Activated naive CD4-positive, alpha-beta T cell treated with anti-CD3 and anti-CD28 coated beads, Interleukin-2, amount 10 ng/mL, durations not matched to agents 7 days and 5 days (primary cell): Measurements from ENCODE around the gene PRKD2.

ENCODE experiments used
- CTCF ChIA-PET: fragments of 350-600 bp; sonication (Branson Sonifier 250); formaldehyde crosslinking; loops from one replicate; lab custom pipeline; 2021; ENCODE audit warnings: antibody characterized with exemption; lab: Charles Lee
- DNase-seq: peaks from one replicate; pipeline ENCODE4 v3.0.0-alpha.2; 2020
- H3K27ac Mint-ChIP-seq: one replicate; pipeline ENCODE4 v1.8.0; 2021; ENCODE audit warnings: mild to moderate bottlenecking, moderate library complexity, mixed read lengths
- H3K27me3 Mint-ChIP-seq: one replicate; pipeline ENCODE4 v1.8.0; 2021; ENCODE audit warnings: mild to moderate bottlenecking, mixed read lengths
- H3K36me3 Mint-ChIP-seq: one replicate; pipeline ENCODE4 v1.8.0; 2021; ENCODE audit warnings: mixed read lengths
- H3K4me1 Mint-ChIP-seq: one replicate; pipeline ENCODE4 v1.8.0; 2021; ENCODE audit warnings: mixed read lengths
- H3K4me3 Mint-ChIP-seq: one replicate; pipeline ENCODE4 v1.8.0; 2021; ENCODE audit warnings: mild to moderate bottlenecking, moderate library complexity, mixed read lengths
- H3K9me3 Mint-ChIP-seq: one replicate; pipeline ENCODE4 v1.8.0; 2021; ENCODE audit warnings: mixed read lengths

The PRKD2 gene

GRCh38 chr19:46725859-46726393 lies 9.0 kb upstream of the PRKD2 start:
- Mint-ChIP-seq H3K4me1 (peaks cover 26% of the 10 kb centered on the region), H3K27ac (no peak overlapping the region)

DNA sequence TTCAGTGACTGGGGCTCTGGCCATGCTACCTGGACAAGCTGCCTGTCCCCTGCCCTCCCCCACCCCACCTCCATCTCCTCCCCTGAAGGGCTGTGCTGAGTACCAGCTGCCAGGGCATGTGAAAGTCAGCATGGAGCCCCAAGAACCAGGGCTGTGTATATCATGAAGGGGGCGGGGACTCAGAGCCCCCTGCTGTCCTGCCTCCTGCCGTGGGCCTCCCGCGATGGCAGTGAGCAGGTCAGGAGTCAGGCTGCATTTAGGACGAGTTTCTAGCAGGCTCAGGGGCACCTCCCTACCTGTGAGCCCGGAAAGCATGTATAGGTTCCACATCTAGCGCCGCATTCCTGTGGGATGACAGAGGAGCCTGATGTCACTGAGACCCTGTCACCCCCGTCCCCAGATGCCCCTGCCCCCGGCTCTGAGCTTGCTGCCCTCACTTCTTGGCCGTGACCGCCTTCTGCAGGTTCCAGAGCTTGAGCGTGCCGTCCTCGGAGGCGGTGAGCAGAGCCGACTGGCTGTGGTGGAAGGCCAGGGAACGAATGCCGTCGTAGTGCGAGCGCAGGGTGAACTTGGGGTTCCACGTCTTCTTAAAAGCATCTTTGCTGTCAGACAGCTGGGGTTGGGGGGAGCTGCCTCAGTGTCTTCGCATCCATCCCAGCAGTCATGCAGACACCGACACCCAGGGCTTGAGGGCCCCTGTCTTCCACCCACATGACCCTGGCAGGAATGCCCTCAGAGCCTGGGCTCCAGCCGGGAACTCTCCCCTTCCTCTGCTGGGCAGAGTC lies 8.3 kb upstream of the PRKD2 start:
- Mint-ChIP-seq H3K4me1 (peaks cover 29% of the 10 kb centered on the region), H3K27me3 (no peaks in the 10 kb centered on the region), H3K9me3 (no peaks in the 10 kb centered on the region), H3K27ac (no peak overlapping the region), H3K4me3 (no peak overlapping the region), H3K36me3 (peaks cover 52% of the 10 kb centered on the region)
- DNase-seq = no peak
- CTCF ChIA-PET = interaction anchor here (1.0 kb wide), 1 partner anchor 63 kb away, joined by 3 read pairs; no protein-coding TSS in a partner anchor

More at GRCh38 chr19:46725859-46726393, 9.0 kb upstream of the PRKD2 start:
- Mint-ChIP-seq H3K27me3 (no peaks in the 10 kb centered on the region), H3K4me3 (no peak overlapping the region), H3K36me3 (peaks cover 54% of the 10 kb centered on the region), H3K9me3 (no peaks in the 10 kb centered on the region)
- DNase-seq = no peak
- CTCF ChIA-PET = interaction anchor here (5.9 kb wide), 1 partner anchor 21 kb away, joined by 73 read pairs; no protein-coding TSS in a partner anchor

GRCh38 chr19:46724468-46724867 lies 7.6 kb upstream of the PRKD2 start:
- Mint-ChIP-seq H3K4me1 (peaks cover 34% of the 10 kb centered on the region), H3K4me3 (no peak overlapping the region), H3K9me3 (no peaks in the 10 kb centered on the region), H3K27ac (peak overlapping the region; percentile 33), H3K27me3 (no peaks in the 10 kb centered on the region), H3K36me3 (peaks cover 55% of the 10 kb centered on the region)
- DNase-seq = no peak
- CTCF ChIA-PET = interaction anchor here (1.0 kb wide), 1 partner anchor 62 kb away, joined by 3 read pairs; no protein-coding TSS in a partner anchor

DNA sequence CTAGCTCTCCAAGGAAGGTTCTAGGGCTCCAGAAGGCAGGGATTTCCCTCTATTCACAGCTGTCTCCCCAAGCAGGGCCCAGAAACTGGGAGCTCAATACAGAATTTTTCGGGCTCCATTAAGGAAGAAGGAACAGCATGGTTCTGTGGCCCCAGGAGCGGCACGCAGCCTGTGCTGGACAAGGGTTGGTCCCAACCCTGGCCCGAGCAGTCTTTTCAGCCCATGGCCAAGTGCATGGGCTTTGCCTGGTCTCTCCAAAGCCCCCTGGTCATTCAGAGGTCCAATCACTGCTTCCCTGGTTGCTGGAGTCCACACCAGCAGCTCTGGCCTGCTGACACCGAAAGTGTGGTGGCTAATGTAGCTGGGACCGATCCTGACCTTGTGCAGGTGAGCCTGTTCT lies 6.6 kb upstream of the PRKD2 start:
- Mint-ChIP-seq H3K27me3 (no peaks in the 10 kb centered on the region), H3K4me3 (no peak overlapping the region), H3K4me1 (peaks cover 38% of the 10 kb centered on the region), H3K27ac (no peak overlapping the region), H3K9me3 (no peaks in the 10 kb centered on the region), H3K36me3 (peaks cover 54% of the 10 kb centered on the region)
- CTCF ChIA-PET = interaction anchor here (0.6 kb wide), 1 partner anchor 86 kb away, joined by 4 read pairs; no protein-coding TSS in a partner anchor
- DNase-seq = no peak

GRCh38 chr19:46723023-46723461 lies 6.1 kb upstream of the PRKD2 start:
- CTCF ChIA-PET = interaction anchor here (0.6 to 0.7 kb wide), 2 partner anchors 19 to 86 kb away, joined by 4 read pairs; no protein-coding TSS in a partner anchor
- Mint-ChIP-seq H3K4me1 (peaks cover 40% of the 10 kb centered on the region), H3K4me3 (no peak overlapping the region), H3K9me3 (no peaks in the 10 kb centered on the region), H3K36me3 (peaks cover 53% of the 10 kb centered on the region), H3K27ac (no peak overlapping the region), H3K27me3 (no peaks in the 10 kb centered on the region)
- no peak for DNase-seq

DNA sequence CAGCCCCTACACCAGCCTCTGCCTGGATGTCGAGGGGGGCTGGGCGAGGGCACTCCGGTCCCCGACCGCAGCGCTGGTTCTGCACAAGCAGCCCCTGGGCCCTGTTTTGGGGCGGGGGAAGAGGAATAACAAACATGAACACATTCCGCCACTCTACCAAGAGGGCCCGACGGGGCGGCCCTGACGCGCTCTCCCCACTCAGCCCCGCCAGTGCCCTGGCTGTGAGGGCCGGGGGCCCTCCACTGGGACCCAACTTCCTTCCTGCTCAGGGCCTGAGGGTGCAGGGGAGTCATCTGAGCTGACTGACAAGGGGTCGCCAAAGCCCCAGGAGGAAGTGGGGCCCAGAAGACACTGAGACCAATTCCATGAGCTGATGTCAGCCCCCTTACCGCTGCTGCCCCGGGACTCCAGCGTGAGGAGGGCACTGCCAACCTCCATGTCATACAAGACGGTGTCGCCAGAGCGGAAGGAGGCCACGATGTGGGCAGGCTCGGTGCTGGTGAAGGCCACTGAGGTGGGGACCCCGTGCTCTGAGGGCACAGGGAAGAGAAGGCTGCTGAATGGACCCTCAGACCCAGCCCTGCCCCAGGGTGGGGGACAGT lies 5.6 kb upstream of the PRKD2 start:
- H3K27ac Mint-ChIP-seq = no peak overlapping the region
- peaks cover 44% of the 10 kb centered on the region for H3K4me1 Mint-ChIP-seq
- DNase-seq = no peak
- CTCF ChIA-PET = interaction anchor here (0.7 kb wide), 1 partner anchor 18 kb away, joined by 4 read pairs; no protein-coding TSS in a partner anchor
- H3K27me3 Mint-ChIP-seq = no peaks in the 10 kb centered on the region
- peaks cover 54% of the 10 kb centered on the region for H3K36me3 Mint-ChIP-seq
- H3K9me3 Mint-ChIP-seq = no peaks in the 10 kb centered on the region
- H3K4me3 Mint-ChIP-seq = no peak overlapping the region

- CTCF ChIA-PET = interaction anchor here (0.9 to 1.5 kb wide), 2 partner anchors 17 to 18 kb away, joined by 3 read pairs; no protein-coding TSS in a partner anchor
- Mint-ChIP-seq H3K9me3 (no peaks in the 10 kb centered on the region), H3K36me3 (peaks cover 50% of the 10 kb centered on the region), H3K4me1 (peaks cover 43% of the 10 kb centered on the region), H3K27ac (no peak overlapping the region), H3K4me3 (no peak overlapping the region), H3K27me3 (no peaks in the 10 kb centered on the region)
- no peak for DNase-seq
Observed at GRCh38 chr19:46722004-46722380, 5.1 kb upstream of the PRKD2 start.

DNA sequence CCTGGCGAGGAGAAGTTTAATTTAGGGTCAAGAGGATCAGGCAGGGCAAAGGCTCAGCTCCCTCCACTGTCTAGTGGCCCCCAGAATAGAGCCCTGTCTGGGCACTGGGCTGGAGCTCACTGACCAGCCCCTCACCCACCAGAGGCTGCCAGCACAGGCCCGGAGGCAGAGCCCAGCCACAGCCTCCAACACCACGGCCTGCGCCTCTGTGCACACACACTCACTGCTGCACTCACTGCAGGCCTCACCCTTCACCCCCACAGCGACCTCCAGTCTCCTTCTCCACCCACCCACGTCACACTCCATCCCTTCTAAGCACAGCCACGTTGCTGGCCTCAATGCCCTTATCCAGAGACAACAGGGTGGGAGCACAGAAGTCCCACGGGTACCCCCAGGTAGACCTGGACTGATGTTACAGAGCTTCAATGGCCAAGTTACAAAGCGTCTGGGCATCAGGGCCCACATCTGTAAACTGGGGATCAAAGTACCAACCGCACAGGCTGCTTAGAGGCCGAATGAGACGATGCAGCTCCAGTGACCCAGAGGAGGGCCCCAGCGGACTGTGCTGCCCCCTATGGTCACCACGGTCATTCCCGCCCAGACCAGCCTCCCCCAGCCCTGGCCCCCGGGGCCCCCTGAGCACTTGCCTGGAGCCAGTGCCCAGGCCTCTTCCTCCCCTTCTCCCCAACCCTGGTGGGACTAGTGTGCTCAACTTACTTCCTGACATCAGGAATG lies 4.5 kb upstream of the PRKD2 start:
- Mint-ChIP-seq H3K27me3 (no peaks in the 10 kb centered on the region), H3K4me3 (no peak overlapping the region), H3K36me3 (peaks cover 55% of the 10 kb centered on the region), H3K27ac (peak overlapping the region; percentile 71), H3K9me3 (no peaks in the 10 kb centered on the region), H3K4me1 (peaks cover 43% of the 10 kb centered on the region)
- no peak for DNase-seq
- CTCF ChIA-PET = interaction anchor here (0.6 to 1.5 kb wide), 3 partner anchors 17 to 33 kb away, joined by 3 to 5 read pairs (median 3); no protein-coding TSS in a partner anchor

- peaks cover 52% of the 10 kb centered on the region for H3K36me3 Mint-ChIP-seq
Observed at GRCh38 chr19:46720503-46721239, 3.8 kb upstream of the PRKD2 start.

GRCh38 chr19:46719629-46720502 lies 3.0 kb upstream of the PRKD2 start:
- Mint-ChIP-seq H3K4me3 (no peak overlapping the region), H3K4me1 (peaks cover 43% of the 10 kb centered on the region), H3K36me3 (peaks cover 56% of the 10 kb centered on the region), H3K27ac (no peak overlapping the region), H3K27me3 (no peaks in the 10 kb centered on the region), H3K9me3 (no peaks in the 10 kb centered on the region)
- CTCF ChIA-PET = interaction anchor here (0.7 to 2.7 kb wide), 2 partner anchors 8 to 15 kb away, joined by 3 to 11 read pairs; no protein-coding TSS in a partner anchor
- DNase-seq = no peak

More at GRCh38 chr19:46720503-46721239, 3.8 kb upstream of the PRKD2 start:
- H3K9me3 Mint-ChIP-seq = no peaks in the 10 kb centered on the region
- H3K4me1 Mint-ChIP-seq = peaks cover 43% of the 10 kb centered on the region
- no peak for DNase-seq
- no peak overlapping the region for H3K27ac Mint-ChIP-seq
- H3K4me3 Mint-ChIP-seq = no peak overlapping the region
- CTCF ChIA-PET = interaction anchor here (0.6 to 2.7 kb wide), 3 partner anchors 7 to 34 kb away, joined by 3 to 11 read pairs (median 5); no protein-coding TSS in a partner anchor
- H3K27me3 Mint-ChIP-seq = no peaks in the 10 kb centered on the region

GRCh38 chr19:46718934-46719622 lies 2.2 kb upstream of the PRKD2 start:
- no peak for DNase-seq
- no peaks in the 10 kb centered on the region for H3K9me3 Mint-ChIP-seq
- H3K36me3 Mint-ChIP-seq = peaks cover 55% of the 10 kb centered on the region
- CTCF ChIA-PET = interaction anchor here (0.7 to 2.7 kb wide), 3 partner anchors 9 to 14 kb away, joined by 3 to 11 read pairs (median 3); no protein-coding TSS in a partner anchor
- no peaks in the 10 kb centered on the region for H3K27me3 Mint-ChIP-seq
- peak overlapping the region; percentile 96 for H3K4me3 Mint-ChIP-seq
- H3K27ac Mint-ChIP-seq = peak overlapping the region; percentile 97
- peaks cover 43% of the 10 kb centered on the region for H3K4me1 Mint-ChIP-seq
